HepG2 (cell line): ENCODE measurements around the gene MYL9. TPM values are rescaled to one million over a fixed set of nuclear protein-coding genes. Genes with fewer than 3 reads are reported as not detected.
A peak's percentile ranks its signal among the peaks of the same experiment; 100 is the strongest.

Experiments
- ATAC-seq: fragments of 200-7000 bp; cut with Tn5 transposase; 3 replicates; pipeline ENCODE4 v1.9.1; 2020; ENCODE audit warnings: mild to moderate bottlenecking, moderate library complexity
- BruUV-seq: library from RNA; stranded (reverse); fragments of 400-500 nt; replicated peaks from 2 replicates; lab custom pipeline; 2021; lab: Mats Ljungman, UMichigan
- CTCF ChIA-PET: fragments of 300-600 bp; formaldehyde crosslinking; extraction: SDS; loops from one replicate; lab custom pipeline; 2021; ENCODE audit warnings: low total read pairs, inconsistent platforms, low intra/inter-chr PET ratio; lab: Yijun Ruan, JAX
- POLR2A ChIA-PET: fragments of 350-600 bp; sonication (Branson Sonifier 250); formaldehyde crosslinking; loops from one replicate; lab custom pipeline; 2020; ENCODE audit warnings: antibody characterized with exemption, inconsistent platforms; lab: Yijun Ruan, JAX
- DNase-seq: peaks from one replicate; pipeline ENCODE4 v3.0.0-alpha.2; 2015; ENCODE audit warnings: low spot score
- FAIRE-seq: peaks from 3 replicates; lab custom pipeline; 2011; peaks lifted over from hg19 to GRCh38; lab: Jason Lieb, UNC
- H2AFZ ChIP-seq: one replicate; pipeline ENCODE4 v1.6.1; 2011; ENCODE audit warnings: low read length, inconsistent platforms
- H3K27ac ChIP-seq: fragments of 300-600 bp; 3 replicates; pipeline ENCODE4 v1.8.0; 2011; ENCODE audit warnings: mixed run types, mild to moderate bottlenecking, mixed read lengths, low read length, inconsistent platforms; ENCODE audit not compliant: insufficient read depth; ENCODE audit errors: extremely low read length
- H3K27me3 ChIP-seq, 2 experiments: fragments of 200-600 bp in 1 of 2; 2 replicates in 1 of 2; 3 replicates in 1 of 2; pipeline versions ENCODE4 v1.6.0 to v1.8.0; 2011; ENCODE audit warnings: low read length in 2 of 2, mild to moderate bottlenecking in 2 of 2, moderate library complexity in 2 of 2, inconsistent platforms in 1 of 2; ENCODE audit not compliant: insufficient read depth in 2 of 2, control insufficient read depth in 1 of 2
- H3K36me3 ChIP-seq, 2 experiments: fragments of 200-600 bp in 1 of 2; replicated peaks in 1 of 2; 2 replicates in 1 of 2; 3 replicates in 1 of 2; pipeline versions ENCODE4 v1.5.1 to v1.8.0; 2011; ENCODE audit warnings: low read length in 2 of 2, inconsistent platforms in 1 of 2; ENCODE audit not compliant: insufficient read depth in 2 of 2, control insufficient read depth in 1 of 2
- H3K4me1 ChIP-seq: 2 replicates; pipeline ENCODE4 v1.5.1; 2012; ENCODE audit warnings: low read length, inconsistent platforms; ENCODE audit not compliant: insufficient read depth
- H3K4me2 ChIP-seq: 2 replicates; pipeline ENCODE4 v1.6.0; 2011; ENCODE audit warnings: low read depth, low read length, inconsistent platforms
- H3K4me3 ChIP-seq, 3 experiments: fragments of 200-600 bp in 1 of 3; sonication (generic), shearing (Covaris generic) in 1 of 3; replicated peaks in 1 of 3; 2 replicates each; pipeline ENCODE4 v1.5.1; 2011 to 2016; ENCODE audit warnings: low read length in 3 of 3, inconsistent platforms in 2 of 3, low read depth in 2 of 3, mild to moderate bottlenecking in 2 of 3, control low read depth in 1 of 3, mixed read lengths in 1 of 3; ENCODE audit not compliant: insufficient read depth in 1 of 3
- H3K79me2 ChIP-seq: one replicate; pipeline ENCODE4 v1.6.1; 2011; ENCODE audit warnings: low read length, inconsistent platforms; ENCODE audit not compliant: insufficient read depth
- H3K9ac ChIP-seq: 2 replicates; pipeline ENCODE4 v1.6.0; 2011; ENCODE audit warnings: mild to moderate bottlenecking, low read depth, low read length, inconsistent platforms; ENCODE audit not compliant: insufficient read depth
- H3K9me3 ChIP-seq: 2 replicates; pipeline ENCODE4 v1.5.1; 2012; ENCODE audit warnings: mild to moderate bottlenecking, low read length
- H4K20me1 ChIP-seq: 2 replicates; pipeline ENCODE4 v1.6.0; 2011; ENCODE audit warnings: inconsistent platforms, mild to moderate bottlenecking, low read length, moderate library complexity; ENCODE audit not compliant: insufficient read depth
- FOXK2 ChIP-seq: fragments of 450-650 bp; IDR thresholded peaks from 2 replicates; pipeline ENCODE4 v1.6.1; 2016
- GABPA ChIP-seq, 2 experiments: IDR thresholded peaks; 2 replicates each; pipeline ENCODE4 v1.6.1; 2011 to 2016; ENCODE audit warnings: low read depth in 2 of 2, low read length in 1 of 2, missing biosample characterization in 1 of 2, missing genetic modification characterization in 1 of 2
- HOXA9 ChIP-seq: sonication (generic); formaldehyde crosslinking; IDR thresholded peaks from 2 replicates; pipeline ENCODE4 v1.8.1; 2022; ENCODE audit warnings: missing genetic modification reagents, mild to moderate bottlenecking, moderate library complexity, borderline replicate concordance
- JDP2 ChIP-seq: sonication (generic); formaldehyde crosslinking; IDR thresholded peaks from 2 replicates; pipeline ENCODE4 v1.8.1; 2022; ENCODE audit warnings: missing genetic modification reagents, borderline replicate concordance
- NFE2L1 ChIP-seq: sonication (generic); formaldehyde crosslinking; IDR thresholded peaks from 2 replicates; pipeline ENCODE4 v1.4.0; 2020; ENCODE audit warnings: missing genetic modification reagents, mild to moderate bottlenecking, borderline replicate concordance
- NKX3-1 ChIP-seq: sonication (generic); formaldehyde crosslinking; IDR thresholded peaks from 2 replicates; pipeline ENCODE4 v1.5.0; 2020; ENCODE audit warnings: missing genetic modification reagents
- NR2F2 ChIP-seq: IDR thresholded peaks from 2 replicates; pipeline ENCODE4 v1.6.1; 2012; ENCODE audit warnings: low read depth, inconsistent platforms, borderline replicate concordance
- PLRG1 ChIP-seq: fragments of 450-650 bp; conservative IDR thresholded peaks from 2 replicates; pipeline ENCODE4 v1.6.1; 2016
- RAD21 ChIP-seq: fragments of 450-650 bp; formaldehyde crosslinking; IDR thresholded peaks from 2 replicates; pipeline ENCODE4 v1.5.0; 2020; ENCODE audit warnings: mild to moderate bottlenecking
- RBFOX2 ChIP-seq: fragments of 200-400 bp; formaldehyde crosslinking; IDR thresholded peaks from 2 replicates; pipeline ENCODE4 v1.6.1; 2017; ENCODE audit warnings: low read depth, mild to moderate bottlenecking, low read length
- SUZ12 ChIP-seq: fragments of 150-350 bp; IDR thresholded peaks from 2 replicates; pipeline ENCODE4 v1.6.1; 2014; ENCODE audit warnings: low read depth, low read length
- TSC22D2 ChIP-seq: sonication (generic); formaldehyde crosslinking; IDR thresholded peaks from 2 replicates; pipeline ENCODE4 v1.5.1; 2020; ENCODE audit warnings: missing genetic modification reagents, mild to moderate bottlenecking, borderline replicate concordance
- ZBTB7A ChIP-seq: sonication (generic); formaldehyde crosslinking; IDR thresholded peaks from 2 replicates; pipeline ENCODE4 v1.8.0; 2022; ENCODE audit warnings: mild to moderate bottlenecking, missing genetic modification reagents
- ZKSCAN8 ChIP-seq: IDR thresholded peaks from 2 replicates; pipeline ENCODE4 v1.6.1; 2016; ENCODE audit warnings: borderline replicate concordance, missing genetic modification reagents, missing compliant biosample characterization
- ZNF296 ChIP-seq: sonication (generic); formaldehyde crosslinking; conservative IDR thresholded peaks from 2 replicates; pipeline ENCODE4 v1.5.0; 2020; ENCODE audit warnings: mild to moderate bottlenecking, missing genetic modification reagents
- ZNF546 ChIP-seq: sonication (generic); formaldehyde crosslinking; conservative IDR thresholded peaks from 2 replicates; pipeline ENCODE4 v1.8.1; 2023; ENCODE audit warnings: mild to moderate bottlenecking, missing genetic modification reagents
- WGBS: methylation state at CpG from one replicate; pipeline ENCODE4 v1.1.6; 2017; ENCODE audit warnings: low lambda C conversion rate; 5-methylcytosine and 5-hydroxymethylcytosine counted together
- in situ Hi-C: cut with HindIII; loops from 2 replicates; pipeline ENCODE4 v1.10.0; 2017; ENCODE audit warnings: low pct_unique_long_range_greater_than_20kb; ENCODE audit not compliant: extremely low pct_ligation_motif_present
- intact Hi-C: fragments of 100-400 bp; cut with micrococcal nuclease; formaldehyde crosslinking; loops from one replicate; pipeline ENCODE4 v1.10.0; 2022; ENCODE audit not compliant: unreplicated experiment
- polyA plus RNA-seq, 8 experiments: library from polyadenylated mRNA; depleted of rRNA in 3 of 8; stranded (reverse) in 7 of 8; unstranded in 1 of 8; fragments of >200 nt; fragmentation: Illumina TruSeq in 4 of 8; extraction: Trizol in 4 of 8; gene quantifications; 2 replicates each; pipeline versions ENCODE4 v1.2.1 to v1.2.3, GENCODE V29; 2011 to 2016; ENCODE audit warnings: low read depth in 4 of 8, missing spikeins in 1 of 8, mixed read lengths in 1 of 8; ENCODE audit not compliant: insufficient read depth in 1 of 8
- total RNA-seq, 5 experiments: library from RNA; depleted of rRNA; stranded (reverse); fragments of >200 nt; fragmentation: Illumina TruSeq; extraction: Trizol; gene quantifications; 2 replicates each; pipeline ENCODE4 v1.2.3, GENCODE V29; 2016; ENCODE audit warnings: low read depth in 1 of 5
- TF ChIP-seq, protein P1 (sequence below): sonication (generic); formaldehyde crosslinking; IDR thresholded peaks from 2 replicates; pipeline ENCODE4 v1.4.0; 2020; ENCODE audit warnings: missing genetic modification reagents

Gene MYL9
- total and polyA plus RNA-seq, 2 of the 13 experiments (the other 11 are each of a cell fraction or from before 2014, with no cell fraction given), result 0.87 to 2.2 TPM

DNA sequence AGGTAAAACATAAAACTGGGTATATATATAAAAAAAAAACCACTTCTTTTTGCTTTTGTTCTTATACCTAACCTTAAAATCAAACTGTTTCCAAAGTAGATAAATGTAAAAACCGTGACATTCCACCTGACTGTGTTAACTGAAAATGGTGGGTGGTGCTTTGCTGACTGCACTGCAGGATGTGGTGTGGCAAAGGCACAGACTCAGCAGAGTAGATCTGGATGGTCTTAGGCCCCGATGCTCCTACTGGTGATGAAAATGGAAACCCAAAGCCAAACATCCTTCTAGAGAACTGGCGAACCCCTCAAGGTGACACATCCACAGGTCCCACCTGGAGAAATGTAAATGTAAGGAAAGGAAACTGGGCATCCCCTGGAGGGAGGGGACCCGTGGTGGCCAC is 41.0 kb downstream of the MYL9 start:
- no peak for FAIRE-seq

DNA sequence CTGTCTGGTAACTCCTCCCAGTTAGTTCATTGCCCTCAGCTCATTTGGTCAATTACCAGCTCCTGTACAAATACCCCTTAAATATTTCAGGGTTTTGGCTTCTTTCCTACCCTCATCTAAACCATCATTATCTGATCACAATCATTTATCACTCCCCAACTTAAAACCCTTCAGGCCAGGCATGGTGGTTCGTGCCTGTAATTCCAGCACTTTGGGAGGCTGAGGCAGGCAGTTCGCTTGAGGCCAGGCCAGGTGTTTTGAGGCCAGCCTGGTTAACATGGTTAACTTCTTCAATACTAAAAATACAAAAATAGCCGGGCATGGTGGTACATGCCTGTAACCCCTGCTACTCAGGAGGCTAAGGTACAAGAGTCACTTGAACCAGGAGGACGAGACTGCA is 41.5 kb downstream of the MYL9 start:
- H3K36me3 ChIP-seq, result peaks cover 43 to 61% of the 10 kb centered on the region in 2 experiments
- no peaks in the 10 kb centered on the region for H3K9me3 ChIP-seq
- H3K79me2 ChIP-seq, result peaks cover 18% of the 10 kb centered on the region
- no peak for ATAC-seq
- ChIA-PET POLR2A (interaction anchor here (4.9 kb wide), 1 partner anchor 9 kb away, joined by 28 read pairs; the partner anchor contains the start of gene TGIF2), CTCF (interaction anchor here (1.2 kb wide), 1 partner anchor 9 kb away, joined by 3 read pairs; the partner anchor contains the start of gene TGIF2)
- no peak overlapping the region for H3K9ac ChIP-seq
- H3K27ac ChIP-seq, result no peak overlapping the region
- no peak for FAIRE-seq
- no peak for DNase-seq
- H2AFZ ChIP-seq, result no peak overlapping the region
- no peak for TF ChIP-seq JDP2 (CRISPR knock-in tag)
- no peak for TF ChIP-seq FOXK2
- no peak for TF ChIP-seq PLRG1
- no peak for TF ChIP-seq NFE2L1 (CRISPR knock-in tag)
- TF ChIP-seq, protein P1, sequence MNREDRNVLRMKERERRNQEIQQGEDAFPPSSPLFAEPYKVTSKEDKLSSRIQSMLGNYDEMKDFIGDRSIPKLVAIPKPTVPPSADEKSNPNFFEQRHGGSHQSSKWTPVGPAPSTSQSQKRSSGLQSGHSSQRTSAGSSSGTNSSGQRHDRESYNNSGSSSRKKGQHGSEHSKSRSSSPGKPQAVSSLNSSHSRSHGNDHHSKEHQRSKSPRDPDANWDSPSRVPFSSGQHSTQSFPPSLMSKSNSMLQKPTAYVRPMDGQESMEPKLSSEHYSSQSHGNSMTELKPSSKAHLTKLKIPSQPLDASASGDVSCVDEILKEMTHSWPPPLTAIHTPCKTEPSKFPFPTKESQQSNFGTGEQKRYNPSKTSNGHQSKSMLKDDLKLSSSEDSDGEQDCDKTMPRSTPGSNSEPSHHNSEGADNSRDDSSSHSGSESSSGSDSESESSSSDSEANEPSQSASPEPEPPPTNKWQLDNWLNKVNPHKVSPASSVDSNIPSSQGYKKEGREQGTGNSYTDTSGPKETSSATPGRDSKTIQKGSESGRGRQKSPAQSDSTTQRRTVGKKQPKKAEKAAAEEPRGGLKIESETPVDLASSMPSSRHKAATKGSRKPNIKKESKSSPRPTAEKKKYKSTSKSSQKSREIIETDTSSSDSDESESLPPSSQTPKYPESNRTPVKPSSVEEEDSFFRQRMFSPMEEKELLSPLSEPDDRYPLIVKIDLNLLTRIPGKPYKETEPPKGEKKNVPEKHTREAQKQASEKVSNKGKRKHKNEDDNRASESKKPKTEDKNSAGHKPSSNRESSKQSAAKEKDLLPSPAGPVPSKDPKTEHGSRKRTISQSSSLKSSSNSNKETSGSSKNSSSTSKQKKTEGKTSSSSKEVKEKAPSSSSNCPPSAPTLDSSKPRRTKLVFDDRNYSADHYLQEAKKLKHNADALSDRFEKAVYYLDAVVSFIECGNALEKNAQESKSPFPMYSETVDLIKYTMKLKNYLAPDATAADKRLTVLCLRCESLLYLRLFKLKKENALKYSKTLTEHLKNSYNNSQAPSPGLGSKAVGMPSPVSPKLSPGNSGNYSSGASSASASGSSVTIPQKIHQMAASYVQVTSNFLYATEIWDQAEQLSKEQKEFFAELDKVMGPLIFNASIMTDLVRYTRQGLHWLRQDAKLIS, result no peak
- H3K4me1 ChIP-seq, result peaks cover 12% of the 10 kb centered on the region
- in situ Hi-C loops (no loop called here), intact Hi-C loops (no loop called here)
- no TSS peak for BruUV-seq
- H3K4me2 ChIP-seq, result no peak overlapping the region
- WGBS, result 95% methylated on average over 4 of the region's 4 CpGs
- no peak overlapping the region for H3K4me3 ChIP-seq
- no peaks in the 10 kb centered on the region for H3K27me3 ChIP-seq
- peaks cover 9% of the 10 kb centered on the region for H4K20me1 ChIP-seq

More for the DNA sequence above, 41.0 kb downstream of the MYL9 start:
- Histone ChIP-seq H3K36me3 (peaks cover 42 to 61% of the 10 kb centered on the region in 2 experiments), H4K20me1 (peaks cover 11% of the 10 kb centered on the region), H3K27ac (no peak overlapping the region), H3K27me3 (no peaks in the 10 kb centered on the region), H2AFZ (no peak overlapping the region), H3K9me3 (no peaks in the 10 kb centered on the region), H3K79me2 (peaks cover 22% of the 10 kb centered on the region), H3K4me2 (no peak overlapping the region), H3K4me1 (peaks cover 17% of the 10 kb centered on the region), H3K4me3 (no peak overlapping the region), H3K9ac (no peak overlapping the region)
- 98% methylated on average over 4 of the region's 4 CpGs for WGBS
- ChIA-PET CTCF (no interaction called here), POLR2A (interaction anchor here (4.9 kb wide), 1 partner anchor 8 kb away, joined by 28 read pairs; the partner anchor contains the start of gene TGIF2)
- TSS peak; percentile 38 for BruUV-seq
- intact Hi-C loops, result no loop called here
- TF ChIP-seq GABPA (IDR thresholded peaks at IDR 0.05; ENCODE audit: low read depth, low read length), result no peak
- TF ChIP-seq GABPA (CRISPR knock-in tag; IDR thresholded peaks at IDR 0.05; ENCODE audit: low read depth), result no peak
- TF ChIP-seq ZBTB7A (CRISPR knock-in tag), result no peak
- no peak for TF ChIP-seq ZNF546 (CRISPR knock-in tag)
- TF ChIP-seq ZKSCAN8 (CRISPR knock-in tag), result no peak
- no peak for TF ChIP-seq RAD21 (CRISPR knock-in tag)
- TF ChIP-seq NKX3-1 (CRISPR knock-in tag), result no peak
- 0 out of 2 replicates have a peak, but pooled peaks have one; percentile 19 for TF ChIP-seq ZNF296 (CRISPR knock-in tag)
- TF ChIP-seq SUZ12, result no peak
- no peak for TF ChIP-seq NR2F2
- TF ChIP-seq HOXA9 (CRISPR knock-in tag), result no peak
- no peak for TF ChIP-seq TSC22D2
- 0 out of 2 replicates have a peak, but pooled peaks have one; percentile 29 for TF ChIP-seq RBFOX2
- in situ Hi-C loops, result no loop called here
- no peak for ATAC-seq
- DNase-seq, result no peak
